Stimulated activated CD8-positive, alpha-beta memory T cell treated with anti-CD3 and anti-CD28 coated beads, Interleukin-2, amount 100 ng/mL, for 1 hour (primary cell): Measurements from ENCODE around the gene DYSF.

ENCODE experiments used
- DNase-seq, 2 donors: peaks; one replicate each; pipeline ENCODE4 v3.0.0-alpha.2; 2020; ENCODE audit warnings: low read depth in 2 of 2

DYSF gene

DNA sequence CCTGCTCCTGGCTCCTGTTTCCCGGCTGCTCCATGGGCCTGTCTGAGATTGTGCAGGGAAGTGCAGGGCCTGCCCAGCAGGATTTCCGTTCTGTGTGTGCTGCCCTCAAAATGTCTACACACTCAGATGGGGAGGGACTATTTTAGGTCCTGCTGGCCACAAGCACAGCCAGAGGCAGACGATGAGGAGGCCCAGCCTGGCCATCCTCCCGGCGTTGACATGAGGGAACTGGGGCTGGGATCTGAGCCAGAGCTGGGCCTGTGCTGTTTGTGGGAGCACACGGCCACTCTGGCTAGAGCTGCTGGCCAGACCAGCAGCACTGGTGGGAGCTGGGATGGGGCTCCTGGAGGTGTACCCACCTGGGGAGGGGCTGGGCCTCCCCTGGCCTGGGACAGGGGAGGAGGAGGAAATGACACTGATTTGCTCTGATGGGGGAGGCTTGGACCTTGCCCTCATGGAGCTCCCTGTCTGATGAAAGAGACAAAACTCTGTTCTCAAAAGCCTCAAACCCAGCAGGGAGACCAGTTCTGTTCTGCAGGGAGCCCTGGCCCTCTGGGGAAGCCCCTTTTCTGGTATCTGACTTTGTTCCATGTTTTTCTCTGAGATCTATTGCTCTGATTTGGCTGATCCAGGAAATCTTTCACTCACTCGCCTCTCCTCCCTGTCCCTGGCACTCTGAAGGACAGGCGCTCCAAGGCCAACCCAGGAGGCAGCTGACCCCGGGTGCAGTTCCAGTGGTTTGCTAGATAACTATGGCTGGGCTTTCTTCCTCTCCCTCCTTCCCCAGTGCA lies 161.8 kb downstream of the DYSF start:
- DNase-seq, result no peak

- DNase-seq, result no peak
Measured at GRCh38 chr2:71615767-71616730, 162.7 kb downstream of the DYSF start.

- no peak for DNase-seq
Measured at GRCh38 chr2:71617266-71617665, 163.9 kb downstream of the DYSF start.

DNA sequence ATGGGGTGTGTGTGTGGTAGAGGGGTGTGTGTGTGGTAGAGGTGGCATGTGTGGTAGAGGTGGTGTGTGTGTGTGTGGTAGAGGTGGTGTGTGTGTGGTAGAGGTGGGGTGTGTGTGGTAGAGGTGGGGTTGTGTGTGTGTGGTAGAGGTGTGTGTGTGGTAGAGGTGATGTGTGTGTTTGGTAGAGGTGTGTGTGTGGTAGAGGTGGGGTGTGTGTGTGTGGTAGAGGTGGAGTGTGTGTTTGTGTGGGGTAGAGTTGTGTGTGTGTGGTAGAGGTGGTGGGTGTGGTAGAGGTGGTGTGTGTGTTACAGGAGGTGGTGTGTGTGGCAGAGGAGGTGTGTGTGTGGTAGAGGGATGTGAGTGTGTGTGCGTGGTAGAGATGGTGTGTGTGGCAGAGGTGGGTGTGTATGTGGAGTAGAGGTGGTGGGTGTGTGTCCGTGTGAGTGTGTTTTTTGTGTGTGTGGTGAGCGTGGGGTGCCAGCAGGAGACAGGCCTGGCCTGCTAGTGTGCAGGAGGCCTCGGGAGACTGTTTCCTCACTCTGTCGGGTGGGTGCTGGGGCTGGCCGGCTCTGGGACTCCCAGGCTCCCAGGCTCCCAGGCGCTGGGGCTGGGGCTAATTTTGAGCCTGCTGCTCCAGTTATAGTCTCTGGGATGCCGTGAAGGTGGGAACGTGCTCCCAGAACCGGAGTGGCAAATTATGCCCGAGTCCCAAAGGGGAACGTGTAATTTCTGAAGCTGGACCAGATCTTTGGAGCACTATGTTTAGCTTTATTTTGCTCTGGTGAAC lies 165.2 kb downstream of the DYSF start:
- no peak for DNase-seq

DNA sequence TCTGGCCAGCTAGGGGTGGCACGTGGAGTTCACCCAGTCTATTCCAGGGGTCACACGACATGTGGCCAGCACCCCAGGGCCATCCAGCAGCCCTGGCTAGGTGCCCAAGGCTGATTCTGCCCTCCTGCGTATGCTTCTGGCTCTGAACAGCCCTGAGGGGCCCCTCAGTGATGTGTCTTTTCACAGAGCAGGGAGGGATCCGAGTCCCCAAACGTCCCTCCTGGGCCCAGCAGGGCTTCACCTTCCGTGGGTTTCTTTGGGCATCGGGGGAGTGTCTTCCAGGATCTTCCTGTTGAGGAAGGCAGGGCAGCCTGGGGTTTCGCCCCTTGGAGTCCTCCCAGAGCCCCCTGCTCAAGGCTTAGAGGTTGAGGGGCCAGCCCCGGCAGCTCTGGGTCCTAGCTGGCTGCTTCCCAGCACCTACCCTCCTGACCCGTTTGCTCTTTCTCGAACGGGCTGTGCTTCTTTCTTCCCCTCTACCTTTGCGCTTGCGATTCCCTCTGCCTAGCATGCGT lies 165.9 kb downstream of the DYSF start:
- no peak for DNase-seq

DNA sequence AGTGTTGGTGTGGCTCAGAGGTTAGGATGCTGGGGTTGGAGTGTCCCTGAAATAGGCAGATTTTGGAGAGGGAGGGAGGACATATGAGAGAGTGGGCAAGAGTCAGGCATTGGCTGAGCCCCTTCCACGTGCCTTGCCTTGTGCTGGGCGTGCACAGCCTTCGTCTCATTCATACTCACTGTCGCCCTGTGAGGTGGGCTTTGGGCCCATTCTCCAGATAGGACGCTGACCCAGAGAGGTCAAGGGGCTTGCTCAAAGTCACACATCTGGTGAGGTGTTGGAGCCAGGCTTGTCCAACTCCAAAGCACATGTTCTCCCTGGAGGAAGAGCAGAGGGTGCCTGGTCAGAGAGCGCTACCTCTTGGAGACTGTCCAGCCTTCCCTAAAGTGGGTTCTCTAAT lies 166.8 kb downstream of the DYSF start:
- no peak for DNase-seq

DNA sequence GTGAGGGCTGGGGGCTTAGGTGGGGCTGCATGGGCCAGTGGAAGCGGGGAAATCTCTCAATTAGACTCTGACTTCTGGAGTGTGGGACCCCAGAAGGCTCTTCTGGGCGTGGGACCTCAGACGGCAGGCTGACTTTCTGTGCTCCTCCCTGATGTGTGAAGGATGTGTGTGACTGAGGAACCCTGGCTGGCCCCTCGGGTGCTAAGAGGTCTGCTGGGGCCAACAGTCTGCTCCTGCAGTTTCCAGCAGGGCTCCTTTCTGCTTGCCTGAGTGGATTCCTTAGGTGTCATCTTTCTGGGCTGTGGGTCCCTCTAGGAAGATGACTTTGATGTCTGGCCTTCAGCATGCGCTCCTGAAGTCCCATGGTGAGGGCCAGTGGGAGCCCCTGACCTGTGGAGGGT lies 167.5 kb downstream of the DYSF start:
- DNase-seq, result no peak

DNA sequence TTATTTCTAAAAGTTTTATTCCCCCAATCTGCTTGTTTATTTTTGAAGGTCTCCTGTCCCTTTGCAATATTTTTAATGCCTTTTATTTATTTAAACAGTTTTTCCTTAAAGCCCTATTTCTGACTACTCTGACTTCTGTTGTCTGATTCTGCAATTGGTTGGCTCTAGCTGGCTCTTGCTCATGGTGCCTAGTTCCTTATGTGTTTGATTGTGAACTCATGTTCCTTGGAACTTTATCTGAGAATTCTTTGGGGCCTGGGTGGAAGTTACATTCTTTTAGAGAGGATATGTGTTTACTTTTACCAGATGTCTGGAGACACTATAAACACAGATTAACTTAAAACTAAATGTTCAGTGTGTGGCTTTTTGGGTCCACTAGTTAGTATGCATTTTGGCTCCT lies 175.9 kb downstream of the DYSF start:
- DNase-seq, result no peak

- no peak for DNase-seq
Measured at GRCh38 chr2:71629771-71630453, 176.6 kb downstream of the DYSF start.

DNA sequence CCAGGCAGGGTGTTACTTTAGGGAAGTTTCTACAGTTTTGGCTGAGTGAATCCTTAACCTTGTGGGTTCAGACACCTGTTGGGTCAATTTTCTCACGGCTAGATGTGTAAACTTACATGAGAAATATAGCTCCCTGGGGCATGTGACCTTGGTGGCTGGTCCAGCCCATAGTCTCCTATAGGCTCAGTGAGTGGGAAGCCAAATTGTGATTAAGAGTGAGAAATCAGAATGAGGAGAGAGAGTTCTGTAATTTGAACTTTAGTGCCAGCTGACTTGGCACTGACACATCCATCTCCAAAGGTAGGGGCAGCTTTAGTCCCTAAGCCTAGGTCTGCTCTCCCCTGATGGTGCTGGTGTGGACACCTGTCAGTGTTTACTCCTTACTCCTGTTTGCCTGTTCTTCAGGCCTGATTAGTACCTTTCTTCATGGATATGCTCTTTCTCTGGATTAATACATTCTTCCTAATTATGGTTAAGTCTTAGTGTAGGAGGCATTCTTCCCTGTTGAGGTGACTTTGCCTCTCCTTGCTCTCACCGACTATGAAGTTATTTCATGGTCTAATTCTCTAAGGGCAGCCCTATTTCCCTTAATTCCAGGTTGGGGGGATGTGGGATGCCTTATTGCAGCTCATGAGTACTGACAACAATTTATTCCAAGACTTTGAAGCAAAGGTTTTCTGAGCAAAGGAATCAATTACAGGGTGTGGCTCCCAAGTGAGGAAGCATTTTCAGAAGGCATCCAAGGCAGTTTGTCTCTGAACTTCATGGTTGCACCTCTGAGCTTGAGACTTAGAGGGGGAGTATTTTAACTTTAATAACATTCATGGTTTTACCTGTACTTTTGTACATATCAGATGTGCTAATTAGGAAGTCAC lies 177.3 kb downstream of the DYSF start:
- no peak for DNase-seq

DNA sequence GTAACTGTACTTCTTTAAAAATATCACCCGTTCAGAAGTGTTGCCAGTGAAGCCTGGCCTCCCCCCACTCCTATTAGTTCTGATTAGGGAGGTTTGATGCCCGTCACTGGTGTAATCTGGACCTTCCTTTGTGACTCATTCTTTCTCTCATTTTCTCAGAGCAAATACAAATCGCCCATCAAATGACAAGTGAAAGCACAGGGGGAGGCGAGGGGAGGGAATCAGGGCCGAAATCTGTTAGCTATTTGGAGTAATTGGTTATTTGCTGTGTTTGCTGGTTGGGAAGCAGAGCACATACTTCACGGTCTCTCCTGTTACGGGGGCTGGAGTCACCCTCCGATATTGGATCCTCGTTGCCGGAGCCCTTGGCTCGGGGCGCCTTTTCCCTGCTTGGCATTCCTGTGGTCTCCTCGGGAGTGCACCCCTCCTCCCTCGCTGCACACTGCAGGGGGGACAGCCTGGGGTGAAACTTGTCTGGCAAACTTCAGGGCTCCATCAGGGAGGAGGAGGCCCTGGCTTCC lies 178.1 kb downstream of the DYSF start:
- no peak for DNase-seq

GRCh38 chr2:71633086-71633485 lies 179.7 kb downstream of the DYSF start:
- DNase-seq, result no peak

DNA sequence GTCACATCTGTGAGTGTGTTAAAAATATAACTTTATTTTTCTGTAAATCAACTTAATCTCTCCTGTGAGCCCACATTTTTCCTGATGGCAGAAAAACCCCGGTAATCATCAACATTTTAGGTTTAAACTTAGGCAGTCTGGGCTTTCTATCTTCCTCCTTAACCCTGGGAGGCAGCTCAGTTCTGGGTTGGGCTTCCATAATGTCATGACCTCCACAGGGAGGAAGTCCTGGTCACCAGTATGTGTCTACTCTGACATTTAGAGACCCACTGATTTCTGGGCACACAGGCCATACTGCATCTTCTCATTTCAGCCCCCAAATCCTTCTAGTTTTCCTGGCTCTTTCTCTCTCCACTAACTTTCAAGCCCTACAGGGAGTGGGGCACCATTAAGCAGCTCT lies 181.2 kb downstream of the DYSF start:
- DNase-seq, result no peak

GRCh38 chr2:71635798-71636197 lies 182.4 kb downstream of the DYSF start:
- no peak for DNase-seq

DNA sequence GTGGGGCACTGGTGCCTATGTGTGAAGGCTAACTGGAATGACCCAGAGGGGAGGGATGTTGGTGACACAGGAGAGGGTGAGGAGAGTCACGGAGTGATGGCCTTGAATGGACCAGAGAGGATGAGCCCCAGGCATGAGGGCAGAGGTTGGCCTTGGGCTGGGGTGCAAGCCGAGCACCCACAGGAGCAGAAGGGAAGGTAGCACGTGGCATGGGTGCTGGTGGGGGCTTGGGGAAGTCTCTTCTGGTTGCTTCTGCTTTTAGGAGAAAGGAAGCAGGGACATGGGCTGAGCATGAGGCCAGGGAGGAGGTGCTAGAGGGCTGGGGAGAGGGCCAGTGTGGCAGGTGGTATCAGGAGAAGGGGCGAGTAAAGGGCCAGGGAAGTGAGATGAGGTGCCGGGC lies 183.8 kb downstream of the DYSF start:
- no peak for DNase-seq

GRCh38 chr2:71637736-71638135 lies 184.4 kb downstream of the DYSF start:
- DNase-seq, result no peak

GRCh38 chr2:71639735-71640134 lies 186.4 kb downstream of the DYSF start:
- DNase-seq, result no peak

- no peak for DNase-seq
Measured at GRCh38 chr2:71640489-71640888, 187.1 kb downstream of the DYSF start.

DNA sequence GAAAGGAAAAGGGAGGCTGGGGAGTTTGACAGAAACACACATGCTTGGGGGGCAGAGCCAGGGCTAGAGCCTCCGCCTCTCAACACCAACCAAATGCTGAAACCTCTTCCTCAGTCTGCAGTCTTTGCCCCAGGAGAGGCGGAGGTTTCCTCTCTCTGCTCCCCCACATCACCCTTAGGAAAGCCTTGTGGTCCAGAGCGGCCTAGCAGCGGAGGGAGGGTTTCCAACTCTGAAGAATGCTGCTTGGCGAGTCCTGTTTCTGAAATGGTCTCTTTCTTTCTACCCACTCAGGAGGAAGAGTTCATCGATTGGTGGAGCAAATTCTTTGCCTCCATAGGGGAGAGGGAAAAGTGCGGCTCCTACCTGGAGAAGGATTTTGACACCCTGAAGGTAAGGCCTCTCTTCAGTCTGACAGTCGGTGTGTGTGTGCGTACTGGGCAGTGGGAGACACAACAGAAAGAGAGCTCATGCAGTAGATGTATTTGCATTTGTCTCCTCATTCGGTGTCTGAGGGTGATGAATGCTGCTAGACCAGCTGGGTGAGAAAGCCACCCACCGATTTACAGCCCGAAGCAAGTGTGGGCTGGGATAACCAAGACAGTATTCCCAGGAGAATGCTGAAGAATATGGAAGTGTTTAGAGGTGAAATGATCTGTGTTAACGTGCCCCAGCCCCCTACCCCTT lies 190.5 kb downstream of the DYSF start:
- no peak for DNase-seq
